K562 treated with DMSO at 1 percent for 24 hours (cell line): ENCODE data around the gene KLHL2. TPM values are rescaled to one million over a fixed set of nuclear protein-coding genes. Genes with fewer than 3 reads are reported as not detected.

Source experiments
- total RNA-seq: library from RNA; unstranded; fragments of 300-600 nt; gene quantifications from 2 replicates; pipeline ENCODE4 v1.2.3, GENCODE V29; 2022; ENCODE audit warnings: low read depth; ENCODE audit not compliant: insufficient read depth

KLHL2 gene, protein sequence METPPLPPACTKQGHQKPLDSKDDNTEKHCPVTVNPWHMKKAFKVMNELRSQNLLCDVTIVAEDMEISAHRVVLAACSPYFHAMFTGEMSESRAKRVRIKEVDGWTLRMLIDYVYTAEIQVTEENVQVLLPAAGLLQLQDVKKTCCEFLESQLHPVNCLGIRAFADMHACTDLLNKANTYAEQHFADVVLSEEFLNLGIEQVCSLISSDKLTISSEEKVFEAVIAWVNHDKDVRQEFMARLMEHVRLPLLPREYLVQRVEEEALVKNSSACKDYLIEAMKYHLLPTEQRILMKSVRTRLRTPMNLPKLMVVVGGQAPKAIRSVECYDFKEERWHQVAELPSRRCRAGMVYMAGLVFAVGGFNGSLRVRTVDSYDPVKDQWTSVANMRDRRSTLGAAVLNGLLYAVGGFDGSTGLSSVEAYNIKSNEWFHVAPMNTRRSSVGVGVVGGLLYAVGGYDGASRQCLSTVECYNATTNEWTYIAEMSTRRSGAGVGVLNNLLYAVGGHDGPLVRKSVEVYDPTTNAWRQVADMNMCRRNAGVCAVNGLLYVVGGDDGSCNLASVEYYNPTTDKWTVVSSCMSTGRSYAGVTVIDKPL
- total RNA-seq = 6.2 and 7.1 TPM in 2 replicates

DNA sequence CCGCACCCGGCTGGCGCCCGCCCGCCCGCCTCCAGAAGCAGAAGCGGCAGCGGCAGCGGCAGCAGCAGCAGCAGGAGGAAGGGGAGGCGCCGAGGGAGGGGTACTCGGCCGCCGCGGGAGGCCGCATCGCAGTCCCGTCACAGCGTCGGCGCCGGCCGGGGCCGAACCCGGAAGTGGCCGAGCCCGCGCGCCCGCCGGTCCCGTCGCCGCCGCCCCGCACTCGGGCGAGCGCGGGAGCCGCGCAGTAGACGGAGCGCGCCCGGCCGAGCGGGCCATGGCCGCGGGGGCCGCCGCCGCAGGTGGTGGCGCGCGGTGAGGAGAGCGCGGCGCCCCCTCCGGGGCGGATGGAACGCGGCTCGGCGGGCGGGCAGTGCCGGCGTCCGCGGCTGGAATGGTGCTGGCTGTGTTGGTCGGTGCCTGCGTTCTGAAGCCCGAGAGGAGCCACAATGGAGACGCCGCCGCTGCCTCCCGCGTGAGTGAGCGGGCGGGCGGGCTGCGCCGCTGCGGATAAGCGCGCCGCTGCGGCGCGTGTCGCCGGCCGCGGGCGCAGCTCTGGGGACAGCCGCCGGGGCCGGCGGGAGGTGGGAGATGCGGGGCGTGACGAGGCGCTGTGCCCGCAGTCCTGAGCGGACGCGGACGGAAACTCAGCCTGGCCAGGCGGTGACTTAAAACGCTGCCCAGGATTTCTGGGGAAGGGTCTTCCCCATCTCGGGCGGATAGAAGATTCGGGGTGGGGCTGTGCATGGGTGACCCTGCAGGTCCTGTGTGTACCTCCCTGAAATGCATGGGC, at the start of gene KLHL2:
Gene KLHL2, plus strand, starts transcription at position 131 of the 790 bp plus-strand sequence. Its CDS starts 316 bp downstream, at position 447.

DNA sequence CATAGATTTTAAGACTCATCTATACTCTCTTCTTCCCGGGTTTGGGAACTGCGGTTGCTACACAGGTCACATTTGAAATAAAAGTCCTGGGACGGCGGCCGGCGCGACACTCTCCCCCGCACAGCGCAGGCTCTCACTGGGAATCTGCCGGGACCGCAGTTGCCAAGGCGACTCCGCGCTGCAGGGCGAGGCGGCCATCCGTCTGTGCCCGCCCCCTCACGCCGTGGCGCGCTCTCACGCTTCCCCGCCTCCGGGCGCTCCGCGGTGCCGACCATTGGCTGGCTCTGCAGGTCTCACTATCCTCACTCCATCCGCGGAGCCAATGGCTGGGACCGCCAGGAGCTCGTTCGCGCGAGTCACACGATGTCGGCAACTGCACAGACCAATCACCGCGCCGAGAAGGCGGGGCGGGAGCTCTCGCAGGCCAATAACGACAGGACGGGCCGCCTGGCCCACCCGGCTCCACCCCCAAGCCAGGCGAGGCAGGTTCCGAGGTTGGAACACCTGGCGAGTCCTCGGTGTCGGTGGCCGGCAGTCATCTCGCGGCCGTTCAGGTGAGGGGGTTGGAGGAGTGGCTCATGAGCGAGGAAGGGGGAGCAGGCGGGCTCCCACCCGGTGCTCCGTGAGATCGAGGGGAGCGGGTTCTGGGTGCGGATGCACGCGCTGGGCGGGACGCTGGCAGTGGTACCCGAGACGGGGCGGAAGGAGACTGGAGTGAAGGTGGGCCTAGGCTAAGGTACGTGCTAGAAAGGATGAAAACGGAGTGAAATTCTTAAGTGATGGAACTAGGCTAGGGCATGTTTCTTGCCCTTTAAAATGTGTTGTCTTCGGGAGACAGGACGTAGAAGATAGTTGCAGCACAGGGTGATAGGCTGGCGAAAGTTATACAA, 120.1 kb downstream of the KLHL2 start, which contains the start of gene MSMO1:
Gene MSMO1, plus strand, starts transcription at position 459 of the 890 bp plus-strand sequence. CDS start 5,702 bp downstream, outside the sequence.

Other genes with a start within 250 kb of the KLHL2 start
- 0.64 and 1.4 TPM in 2 replicates for gene TRIM61, start 229.9 kb upstream of the KLHL2 start, total RNA-seq
- not detected in 2 replicates for gene TRIM60, start 175.6 kb upstream of the KLHL2 start, total RNA-seq
- gene TRIM75, start 153.7 kb upstream of the KLHL2 start, total RNA-seq = not detected in 2 replicates
- 2.2 and 7.6 TPM in 2 replicates for gene TMEM192, start 94.7 kb upstream of the KLHL2 start, total RNA-seq
- gene MSMO1, start 120.1 kb downstream of the KLHL2 start, total RNA-seq = 13.5 and 15.5 TPM in 2 replicates
- 0.56 TPM in 1 of 2 replicates, not detected in the other for gene CPE, start 171.4 kb downstream of the KLHL2 start, total RNA-seq